HCT116 (cell line): Measurements from ENCODE around the gene GPHN. TPM values are rescaled to one million over a fixed set of nuclear protein-coding genes. Genes with fewer than 3 reads are reported as not detected.

ENCODE experiments used
- ATAC-seq: fragments of 200-7000 bp; cut with Tn5 transposase; 2 replicates; pipeline ENCODE4 v1.9.1; 2020; ENCODE audit warnings: mild to moderate bottlenecking, moderate library complexity
- BruUV-seq: library from RNA; stranded (reverse); fragments of 400-500 nt; replicated peaks from 2 replicates; lab custom pipeline; 2021; lab: Mats Ljungman, UMichigan
- CTCF ChIA-PET: fragments of 300-600 bp; sonication (Branson Sonifier 250); formaldehyde crosslinking; loops from one replicate; lab custom pipeline; 2021; ENCODE audit warnings: antibody characterized with exemption; lab: Charles Lee
- POLR2A ChIA-PET: fragments of 300-600, 350-600 bp; sonication (Branson Sonifier 250); formaldehyde crosslinking; loops from one replicate; lab custom pipeline; 2021; ENCODE audit warnings: antibody characterized with exemption; lab: Charles Lee
- RAD21 ChIA-PET, 2 experiments: fragments of 300-600 bp; sonication (Branson Sonifier 250); formaldehyde crosslinking; loops; one replicate each; lab custom pipeline; 2023; ENCODE audit warnings: low total read pairs in 2 of 2; ENCODE audit not compliant: uncharacterized antibody in 2 of 2, unreplicated experiment in 2 of 2, low non-redundant PET in 1 of 2; lab: Charles Lee
- DNase-seq: peaks from one replicate; pipeline ENCODE4 v3.0.0-alpha.2; 2010; ENCODE audit warnings: low read depth, low spot score
- H2AFZ ChIP-seq: fragments of 200-600 bp; shearing (Covaris generic), sonication (generic); 2 replicates; pipeline ENCODE4 v1.6.1; 2017; ENCODE audit warnings: low read depth, mixed run types, mixed read lengths, antibody characterized with exemption, low read length; ENCODE audit not compliant: poor library complexity, severe bottlenecking
- H3K27ac ChIP-seq: 2 replicates; pipeline ENCODE4 v1.5.1; 2012; ENCODE audit warnings: low read depth, low read length
- H3K27me3 ChIP-seq: fragments of 200-600 bp; sonication (generic); 2 replicates; pipeline ENCODE4 v1.6.1; 2016; ENCODE audit warnings: mixed run types, low read length, mixed read lengths; ENCODE audit not compliant: insufficient read depth
- H3K36me3 ChIP-seq, 2 experiments: fragments of 200-500 bp in 1 of 2; fragments of 200-600 bp in 1 of 2; sonication (Bioruptor generic) in 1 of 2; sonication (generic) in 1 of 2; 2 replicates each; pipeline versions ENCODE4 v1.5.1 to v1.6.1; 2014 to 2016; ENCODE audit warnings: low read length in 2 of 2, inconsistent platforms in 1 of 2, mixed read lengths in 1 of 2, mixed run types in 1 of 2; ENCODE audit not compliant: insufficient read depth in 2 of 2, control insufficient read depth in 1 of 2
- H3K4me1 ChIP-seq, 2 experiments: fragments of 200-600 bp in 1 of 2; sonication (generic) in 1 of 2; 2 replicates each; pipeline versions ENCODE4 v1.5.1 to v1.6.1; 2012 to 2017; ENCODE audit warnings: low read length in 2 of 2, inconsistent platforms in 1 of 2, mild to moderate bottlenecking in 1 of 2, mixed read lengths in 1 of 2, mixed run types in 1 of 2, moderate library complexity in 1 of 2; ENCODE audit not compliant: insufficient read depth in 2 of 2, control insufficient read depth in 1 of 2
- H3K4me2 ChIP-seq: fragments of 200-600 bp; sonication (generic); 2 replicates; pipeline ENCODE4 v1.6.1; 2017; ENCODE audit warnings: mixed run types, low read length, mixed read lengths
- H3K4me3 ChIP-seq, 2 experiments: fragments of 200-600 bp in 1 of 2; sonication (generic) in 1 of 2; replicated peaks in 1 of 2; 2 replicates each; pipeline ENCODE4 v1.5.1; 2011 to 2016; ENCODE audit warnings: low read length in 2 of 2, control low read depth in 1 of 2, low read depth in 1 of 2, mild to moderate bottlenecking in 1 of 2, mixed read lengths in 1 of 2, mixed run types in 1 of 2
- H3K79me2 ChIP-seq: fragments of 200-600 bp; sonication (generic); 2 replicates; pipeline ENCODE4 v1.6.1; 2017; ENCODE audit warnings: mild to moderate bottlenecking, mixed run types, low read length, moderate library complexity, mixed read lengths; ENCODE audit not compliant: insufficient read depth
- H3K9ac ChIP-seq: fragments of 200-600 bp; sonication (generic); 2 replicates; pipeline ENCODE4 v1.6.1; 2016; ENCODE audit warnings: low read length, mixed read lengths
- H3K9me2 ChIP-seq: fragments of 200-600 bp; sonication (generic), shearing (Covaris generic); 2 replicates; pipeline ENCODE4 v1.6.1; 2017; ENCODE audit warnings: mixed run types, mild to moderate bottlenecking, moderate library complexity; ENCODE audit not compliant: insufficient read depth
- H3K9me3 ChIP-seq, 2 experiments: fragments of 200-500 bp in 1 of 2; fragments of 200-600 bp in 1 of 2; sonication (Bioruptor generic) in 1 of 2; sonication (generic) in 1 of 2; 2 replicates each; pipeline ENCODE4 v1.6.1; 2014 to 2017; ENCODE audit warnings: low read length in 2 of 2, mixed read lengths in 2 of 2, inconsistent platforms in 1 of 2, low read depth in 1 of 2, mild to moderate bottlenecking in 1 of 2, mixed run types in 1 of 2, moderate library complexity in 1 of 2; ENCODE audit not compliant: control insufficient read depth in 1 of 2, insufficient read depth in 1 of 2
- H4K20me1 ChIP-seq: fragments of 200-600 bp; sonication (generic), shearing (Covaris generic); 2 replicates; pipeline ENCODE4 v1.6.1; 2017; ENCODE audit warnings: mixed run types, mild to moderate bottlenecking, moderate library complexity; ENCODE audit not compliant: insufficient read depth
- EGR1 ChIP-seq: IDR thresholded peaks from 2 replicates; pipeline ENCODE4 v1.6.1; 2012; ENCODE audit warnings: low read depth
- ELF1 ChIP-seq: IDR thresholded peaks from 2 replicates; pipeline ENCODE4 v1.6.1; 2012; ENCODE audit warnings: low read depth, borderline replicate concordance
- EZH2 ChIP-seq: fragments of 200-600 bp; sonication (generic); IDR thresholded peaks from 2 replicates; pipeline ENCODE4 v1.6.1; 2017; ENCODE audit warnings: antibody characterized with exemption, mixed run types
- EZH2phosphoT487 ChIP-seq: fragments of 200-600 bp; IDR thresholded peaks from 2 replicates; pipeline ENCODE4 v1.6.1; 2018; ENCODE audit warnings: antibody characterized with exemption, borderline replicate concordance
- FOSL1 ChIP-seq: IDR thresholded peaks from 2 replicates; pipeline ENCODE4 v1.6.1; 2012; ENCODE audit warnings: low read depth
- POLR2A ChIP-seq: IDR thresholded peaks from 2 replicates; pipeline ENCODE4 v1.7.0; 2011; ENCODE audit warnings: borderline replicate concordance; ENCODE audit not compliant: insufficient read depth, insufficient read length; ENCODE audit errors: extremely low read depth
- POLR2AphosphoS5 ChIP-seq: IDR thresholded peaks from 2 replicates; pipeline ENCODE4 v1.6.1; 2011; ENCODE audit warnings: mild to moderate bottlenecking, low read depth, low read length, moderate library complexity
- RAD21 ChIP-seq: IDR thresholded peaks from 2 replicates; pipeline ENCODE4 v1.6.1; 2012; ENCODE audit warnings: low read depth, mild to moderate bottlenecking
- SIN3A ChIP-seq: IDR thresholded peaks from 2 replicates; pipeline ENCODE4 v1.6.1; 2012; ENCODE audit warnings: low read depth
- SRF ChIP-seq: IDR thresholded peaks from 2 replicates; pipeline ENCODE4 v1.6.1; 2012; ENCODE audit warnings: low read depth
- TCF7L2 ChIP-seq: IDR thresholded peaks from 2 replicates; pipeline ENCODE4 v1.7.0; 2011; ENCODE audit warnings: borderline replicate concordance, inconsistent platforms; ENCODE audit not compliant: insufficient read depth, insufficient read length; ENCODE audit errors: extremely low read depth
- ZFX ChIP-seq: fragments of 450-650 bp; IDR thresholded peaks from 2 replicates; pipeline ENCODE4 v1.6.1; 2017
- ZNF274 ChIP-seq: fragments of 200-500 bp; sonication (Bioruptor generic); IDR thresholded peaks from 2 replicates; pipeline ENCODE4 v1.6.1; 2014; ENCODE audit warnings: mild to moderate bottlenecking, low read depth, low read length, inconsistent platforms
- intact Hi-C: fragments of 100-400 bp; cut with micrococcal nuclease; formaldehyde crosslinking; loops from 2 replicates; pipeline ENCODE4 v1.10.0; 2022
- total RNA-seq: library from RNA; stranded (reverse); gene quantifications from one replicate; pipeline ENCODE4 v1.2.1, GENCODE V29; 2021; ENCODE audit not compliant: unreplicated experiment
- TF ChIP-seq, protein P1 (sequence below): IDR thresholded peaks from 2 replicates; pipeline ENCODE4 v1.6.1; 2012
- TF ChIP-seq, protein P2 (sequence below), 3 experiments: fragments of 200-600 bp in 1 of 3; sonication (generic) in 1 of 3; IDR thresholded peaks in 2 of 3; conservative IDR thresholded peaks in 1 of 3; 2 replicates each; pipeline ENCODE4 v1.5.1; 2012 to 2017; ENCODE audit warnings: low read depth in 2 of 3, low read length in 2 of 3, antibody characterized with exemption in 1 of 3, borderline replicate concordance in 1 of 3, control low read depth in 1 of 3, mild to moderate bottlenecking in 1 of 3, mixed read lengths in 1 of 3, mixed run types in 1 of 3, moderate library complexity in 1 of 3; ENCODE audit not compliant: insufficient read depth in 1 of 3

The GPHN gene
- total RNA-seq, 1 experiment from 2014 or later: 43.8 TPM

DNA sequence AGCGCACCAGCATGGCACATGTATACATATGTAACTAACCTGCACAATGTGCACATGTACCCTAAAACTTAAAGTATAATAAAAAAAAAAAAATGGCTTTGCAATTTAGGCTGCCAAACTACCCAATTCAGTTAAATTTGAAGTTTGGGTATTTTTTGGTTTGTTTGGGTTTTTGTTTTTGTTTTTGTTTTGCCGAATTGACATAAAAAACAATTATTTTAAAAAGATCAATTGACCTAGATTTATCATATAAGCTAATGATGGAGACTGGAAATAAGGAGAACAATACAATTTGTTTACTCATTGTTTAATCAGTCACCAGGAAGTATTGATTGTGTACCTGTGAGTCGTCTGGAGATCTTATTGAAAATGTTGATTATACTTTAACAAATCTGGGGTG is 619.2 kb downstream of the GPHN start:
- Histone ChIP-seq H3K9ac (no peak overlapping the region), H3K4me1 (no peaks in the 10 kb centered on the region), H2AFZ (no peak overlapping the region), H3K36me3 (no peaks in the 10 kb centered on the region; a peak in 1 of 4 replicates), H3K27ac (no peak overlapping the region), H3K9me2 (no peaks in the 10 kb centered on the region), H3K79me2 (no peaks in the 10 kb centered on the region), H3K27me3 (no peaks in the 10 kb centered on the region), H3K9me3 (no peaks in the 10 kb centered on the region), H3K4me2 (no peak overlapping the region), H3K4me3 (no peak overlapping the region), H4K20me1 (no peaks in the 10 kb centered on the region)
- intact Hi-C loops: no loop called here
- ChIA-PET POLR2A (no interaction called here), CTCF (no interaction called here), RAD21 (no interaction called here)
- no peak for ATAC-seq
- no peak for DNase-seq
- BruUV-seq: no TSS peak
- no peak for TF ChIP-seq SRF
- TF ChIP-seq EZH2: no peak
- TF ChIP-seq FOSL1: no peak
- TF ChIP-seq SIN3A: no peak
- TF ChIP-seq RAD21: no peak
- TF ChIP-seq ELF1: no peak
- no peak for TF ChIP-seq EZH2phosphoT487
- TF ChIP-seq POLR2AphosphoS5: no peak
- TF ChIP-seq, protein P1, sequence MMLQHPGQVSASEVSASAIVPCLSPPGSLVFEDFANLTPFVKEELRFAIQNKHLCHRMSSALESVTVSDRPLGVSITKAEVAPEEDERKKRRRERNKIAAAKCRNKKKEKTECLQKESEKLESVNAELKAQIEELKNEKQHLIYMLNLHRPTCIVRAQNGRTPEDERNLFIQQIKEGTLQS: no peak
- no peak for TF ChIP-seq EGR1
- TF ChIP-seq ZFX: no peak
- TF ChIP-seq, protein P2, sequence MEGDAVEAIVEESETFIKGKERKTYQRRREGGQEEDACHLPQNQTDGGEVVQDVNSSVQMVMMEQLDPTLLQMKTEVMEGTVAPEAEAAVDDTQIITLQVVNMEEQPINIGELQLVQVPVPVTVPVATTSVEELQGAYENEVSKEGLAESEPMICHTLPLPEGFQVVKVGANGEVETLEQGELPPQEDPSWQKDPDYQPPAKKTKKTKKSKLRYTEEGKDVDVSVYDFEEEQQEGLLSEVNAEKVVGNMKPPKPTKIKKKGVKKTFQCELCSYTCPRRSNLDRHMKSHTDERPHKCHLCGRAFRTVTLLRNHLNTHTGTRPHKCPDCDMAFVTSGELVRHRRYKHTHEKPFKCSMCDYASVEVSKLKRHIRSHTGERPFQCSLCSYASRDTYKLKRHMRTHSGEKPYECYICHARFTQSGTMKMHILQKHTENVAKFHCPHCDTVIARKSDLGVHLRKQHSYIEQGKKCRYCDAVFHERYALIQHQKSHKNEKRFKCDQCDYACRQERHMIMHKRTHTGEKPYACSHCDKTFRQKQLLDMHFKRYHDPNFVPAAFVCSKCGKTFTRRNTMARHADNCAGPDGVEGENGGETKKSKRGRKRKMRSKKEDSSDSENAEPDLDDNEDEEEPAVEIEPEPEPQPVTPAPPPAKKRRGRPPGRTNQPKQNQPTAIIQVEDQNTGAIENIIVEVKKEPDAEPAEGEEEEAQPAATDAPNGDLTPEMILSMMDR (IDR thresholded peaks at IDR 0.05 in 2 of 3, conservative IDR thresholded peaks at IDR 0.05 in 1 of 3; ENCODE audit: borderline replicate concordance in 1 of 3, insufficient read depth in 1 of 3, low read depth in 2 of 3, low read length in 2 of 3): no peak
- no peak for TF ChIP-seq ZNF274
- no peak for TF ChIP-seq POLR2A
- no peak for TF ChIP-seq TCF7L2
